ENCODE data around the gene PIK3C3. TPM values are rescaled to one million over a fixed set of nuclear protein-coding genes. Genes with fewer than 3 reads are reported as not detected.
A peak's percentile ranks its signal among the peaks of the same experiment; 100 is the strongest.

The PIK3C3 gene
- total RNA-seq, 1 experiment from 2014 or later = 23.9 TPM

DNA sequence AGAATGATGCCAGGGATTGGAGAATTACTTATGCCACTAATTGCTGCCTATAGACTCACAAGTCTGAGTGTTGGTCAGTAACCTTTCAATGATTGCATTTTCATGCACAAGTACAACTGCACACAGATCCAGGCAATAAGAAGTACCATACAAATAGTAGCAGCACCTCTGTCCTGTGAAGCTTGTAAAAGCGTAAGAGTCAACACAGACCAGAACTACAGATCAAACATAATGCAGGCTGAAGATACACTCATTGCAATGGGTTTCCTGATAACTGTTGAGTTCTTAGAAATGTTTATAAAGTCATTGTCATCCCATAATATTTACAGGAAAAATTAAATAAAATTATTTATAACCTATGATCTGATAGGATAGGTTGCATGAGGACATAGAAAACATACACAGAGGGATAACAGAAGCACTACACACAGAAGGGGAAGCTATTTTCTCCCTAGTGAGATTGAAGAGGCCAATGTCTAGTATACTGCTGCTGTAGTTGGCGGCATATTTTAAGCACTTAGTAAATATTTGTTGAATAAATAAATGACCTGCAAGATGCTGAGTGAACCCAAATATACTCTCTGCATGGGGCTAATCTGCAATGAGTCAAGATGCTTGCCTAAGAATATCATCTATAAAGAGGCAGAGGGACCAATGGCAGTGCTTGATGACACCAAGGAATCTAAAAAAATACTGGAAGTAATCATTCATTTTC, 5.7 kb upstream of the PIK3C3 start:
- Histone ChIP-seq H3K4me1 (ENCODE audit: control insufficient read depth, insufficient read depth, low read length) (no peaks in the 10 kb centered on the region), H3K27me3 (ENCODE audit: control insufficient read depth, insufficient read depth, low read length) (no peaks in the 10 kb centered on the region; the same call in 1 of the 2 replicates), H3K4me3 (ENCODE audit: low read depth in 2 of 2, low read length in 2 of 2) (no peak overlapping the region), H3K27ac (ENCODE audit: low read length) (no peak overlapping the region), H3K9me3 (ENCODE audit: control insufficient read depth, insufficient read depth, low read depth, low read length) (no peaks in the 10 kb centered on the region), H3K36me3 (ENCODE audit: control insufficient read depth, insufficient read depth, low read length) (no peaks in the 10 kb centered on the region)
- TF ChIP-seq POLR2AphosphoS5 (IDR thresholded peaks at IDR 0.05; ENCODE audit: low read depth, low read length) = no peak
- no peak for TF ChIP-seq TCF7L2 (IDR thresholded peaks at IDR 0.05; ENCODE audit: low read depth, low read length)
- no peak for TF ChIP-seq SIN3A (IDR thresholded peaks at IDR 0.05; ENCODE audit: borderline replicate concordance, insufficient read depth, low read depth, low read length)
- TF ChIP-seq, protein P1, sequence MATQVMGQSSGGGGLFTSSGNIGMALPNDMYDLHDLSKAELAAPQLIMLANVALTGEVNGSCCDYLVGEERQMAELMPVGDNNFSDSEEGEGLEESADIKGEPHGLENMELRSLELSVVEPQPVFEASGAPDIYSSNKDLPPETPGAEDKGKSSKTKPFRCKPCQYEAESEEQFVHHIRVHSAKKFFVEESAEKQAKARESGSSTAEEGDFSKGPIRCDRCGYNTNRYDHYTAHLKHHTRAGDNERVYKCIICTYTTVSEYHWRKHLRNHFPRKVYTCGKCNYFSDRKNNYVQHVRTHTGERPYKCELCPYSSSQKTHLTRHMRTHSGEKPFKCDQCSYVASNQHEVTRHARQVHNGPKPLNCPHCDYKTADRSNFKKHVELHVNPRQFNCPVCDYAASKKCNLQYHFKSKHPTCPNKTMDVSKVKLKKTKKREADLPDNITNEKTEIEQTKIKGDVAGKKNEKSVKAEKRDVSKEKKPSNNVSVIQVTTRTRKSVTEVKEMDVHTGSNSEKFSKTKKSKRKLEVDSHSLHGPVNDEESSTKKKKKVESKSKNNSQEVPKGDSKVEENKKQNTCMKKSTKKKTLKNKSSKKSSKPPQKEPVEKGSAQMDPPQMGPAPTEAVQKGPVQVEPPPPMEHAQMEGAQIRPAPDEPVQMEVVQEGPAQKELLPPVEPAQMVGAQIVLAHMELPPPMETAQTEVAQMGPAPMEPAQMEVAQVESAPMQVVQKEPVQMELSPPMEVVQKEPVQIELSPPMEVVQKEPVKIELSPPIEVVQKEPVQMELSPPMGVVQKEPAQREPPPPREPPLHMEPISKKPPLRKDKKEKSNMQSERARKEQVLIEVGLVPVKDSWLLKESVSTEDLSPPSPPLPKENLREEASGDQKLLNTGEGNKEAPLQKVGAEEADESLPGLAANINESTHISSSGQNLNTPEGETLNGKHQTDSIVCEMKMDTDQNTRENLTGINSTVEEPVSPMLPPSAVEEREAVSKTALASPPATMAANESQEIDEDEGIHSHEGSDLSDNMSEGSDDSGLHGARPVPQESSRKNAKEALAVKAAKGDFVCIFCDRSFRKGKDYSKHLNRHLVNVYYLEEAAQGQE (IDR thresholded peaks at IDR 0.05; ENCODE audit: insufficient read depth in 1 of 2, low read depth in 2 of 2, low read length in 1 of 2) = no peak
- no peak for TF ChIP-seq CTCF (IDR thresholded peaks at IDR 0.05)
- ChIA-PET CTCF (no interaction called here), POLR2A (no interaction called here)
- BruUV-seq (replicated peaks) = no TSS peak
- in situ Hi-C loops (cut with HindIII; ENCODE audit: low pct_unique_long_range_greater_than_20kb, low sequenced_read_pairs) = no loop called here
- no peak for ATAC-seq
- no peak for DNase-seq (ENCODE audit: low read depth, low spot score)
- intact Hi-C loops (cut with micrococcal nuclease; ENCODE audit: unreplicated experiment) = no loop called here

GRCh38 chr18:41955688-41956087, 654 bp downstream of the PIK3C3 start:
- Histone ChIP-seq H3K27me3 (ENCODE audit: control insufficient read depth, insufficient read depth, low read length) (no peaks in the 10 kb centered on the region), H3K36me3 (ENCODE audit: control insufficient read depth, insufficient read depth, low read length) (peaks cover 5% of the 10 kb centered on the region), H3K4me1 (ENCODE audit: control insufficient read depth, insufficient read depth, low read length) (peaks cover 5% of the 10 kb centered on the region; the same call in 1 of the 2 replicates), H3K4me3 (ENCODE audit: low read depth in 2 of 2, low read length in 2 of 2) (peak overlapping the region; percentile 88 to 95), H3K9me3 (ENCODE audit: control insufficient read depth, insufficient read depth, low read depth, low read length) (no peaks in the 10 kb centered on the region), H3K27ac (ENCODE audit: low read length) (peak overlapping the region; percentile 84)
- TF ChIP-seq SIN3A (IDR thresholded peaks at IDR 0.05; ENCODE audit: borderline replicate concordance, insufficient read depth, low read depth, low read length) (no peak), TCF7L2 (IDR thresholded peaks at IDR 0.05; ENCODE audit: low read depth, low read length) (no peak), CTCF (IDR thresholded peaks at IDR 0.05) (no peak), POLR2AphosphoS5 (IDR thresholded peaks at IDR 0.05; ENCODE audit: low read depth, low read length) (no peak)
- TF ChIP-seq, protein P1 (IDR thresholded peaks at IDR 0.05; ENCODE audit: insufficient read depth in 1 of 2, low read depth in 2 of 2, low read length in 1 of 2) = no peak
- DNase-seq (ENCODE audit: low read depth, low spot score) = no peak
- ChIA-PET POLR2A (no interaction called here), CTCF (no interaction called here)
- intact Hi-C loops (cut with micrococcal nuclease; ENCODE audit: unreplicated experiment) = no loop called here
- ATAC-seq = no peak
- in situ Hi-C loops (cut with HindIII; ENCODE audit: low pct_unique_long_range_greater_than_20kb, low sequenced_read_pairs) = no loop called here
- BruUV-seq (replicated peaks) = TSS peak; percentile 79

All from Panc1 (cell line).